HG03460 (cell line): ENCODE results near the gene MLLT1.
A peak's percentile ranks its signal among the peaks of the same experiment; 100 is the strongest.
"Not testable (repeated sequence)": the region's sequence is repeated elsewhere in the genome, so short reads cannot be mapped to it uniquely, and the experiment has no call there.

ENCODE experiments used
- ATAC-seq: cut with Tn5 transposase; IDR thresholded peaks from one replicate; pipeline ENCODE4 v1.9.1; 2021; ENCODE audit not compliant: unreplicated experiment

Gene MLLT1, protein sequence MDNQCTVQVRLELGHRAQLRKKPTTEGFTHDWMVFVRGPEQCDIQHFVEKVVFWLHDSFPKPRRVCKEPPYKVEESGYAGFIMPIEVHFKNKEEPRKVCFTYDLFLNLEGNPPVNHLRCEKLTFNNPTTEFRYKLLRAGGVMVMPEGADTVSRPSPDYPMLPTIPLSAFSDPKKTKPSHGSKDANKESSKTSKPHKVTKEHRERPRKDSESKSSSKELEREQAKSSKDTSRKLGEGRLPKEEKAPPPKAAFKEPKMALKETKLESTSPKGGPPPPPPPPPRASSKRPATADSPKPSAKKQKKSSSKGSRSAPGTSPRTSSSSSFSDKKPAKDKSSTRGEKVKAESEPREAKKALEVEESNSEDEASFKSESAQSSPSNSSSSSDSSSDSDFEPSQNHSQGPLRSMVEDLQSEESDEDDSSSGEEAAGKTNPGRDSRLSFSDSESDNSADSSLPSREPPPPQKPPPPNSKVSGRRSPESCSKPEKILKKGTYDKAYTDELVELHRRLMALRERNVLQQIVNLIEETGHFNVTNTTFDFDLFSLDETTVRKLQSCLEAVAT

DNA sequence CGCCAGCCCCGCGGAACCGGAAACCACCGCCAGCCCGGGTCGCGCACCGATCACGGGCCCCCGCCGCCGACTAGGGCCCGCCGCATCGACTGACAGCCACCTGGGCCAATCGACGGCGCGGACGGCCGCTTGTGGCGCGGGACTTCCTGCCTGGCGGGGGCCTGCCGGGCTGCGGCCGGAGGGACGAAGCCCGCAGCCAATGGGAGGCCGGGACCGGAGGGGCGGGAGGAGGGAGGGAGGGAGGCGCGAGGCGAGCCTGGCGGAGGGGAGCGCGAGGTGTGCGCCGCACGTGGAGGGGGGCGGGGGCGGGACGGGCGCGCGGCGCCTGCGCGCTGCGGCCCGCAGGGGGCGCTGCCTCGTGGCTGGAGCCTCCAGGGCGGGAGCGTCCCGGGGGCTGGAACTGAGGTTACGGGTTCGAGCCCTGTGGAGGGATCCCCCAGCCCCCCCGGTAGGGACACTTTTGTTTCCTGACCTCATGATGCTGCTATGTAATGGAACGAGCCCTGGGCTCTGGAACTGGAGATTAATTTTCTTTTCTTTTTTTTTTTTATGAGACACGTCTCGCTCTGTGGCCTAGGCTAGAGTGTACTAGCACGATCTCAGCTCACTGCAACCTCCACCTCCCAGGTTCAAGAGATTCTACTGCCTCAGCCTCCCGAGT lies at the start of gene MLLT1:
MLLT1 (minus strand) TSS at position 45 of the 661 bp plus-strand sequence. CDS start 191 bp downstream, outside the sequence.
- peak; percentile 94 for ATAC-seq

DNA sequence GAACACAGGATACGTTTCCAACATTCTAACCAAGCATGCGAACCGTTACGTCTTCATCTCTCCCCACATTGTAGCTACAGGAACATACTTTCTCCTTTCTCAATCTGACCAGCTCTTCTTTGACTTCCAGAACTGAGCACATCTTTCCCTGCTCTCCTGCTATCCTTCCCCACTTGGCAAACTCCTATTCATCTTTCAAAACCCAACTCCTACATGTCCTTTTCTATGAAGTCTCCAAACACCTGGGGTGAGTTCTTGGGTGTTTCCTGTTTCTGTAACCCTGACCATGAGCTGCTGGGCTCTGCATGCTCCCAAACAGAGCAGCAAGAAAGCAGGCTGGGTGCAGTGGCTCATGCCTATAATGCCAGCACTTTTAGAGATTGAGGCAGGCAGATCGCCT lies 47.0 kb upstream of the MLLT1 start:
- no peak for ATAC-seq

DNA sequence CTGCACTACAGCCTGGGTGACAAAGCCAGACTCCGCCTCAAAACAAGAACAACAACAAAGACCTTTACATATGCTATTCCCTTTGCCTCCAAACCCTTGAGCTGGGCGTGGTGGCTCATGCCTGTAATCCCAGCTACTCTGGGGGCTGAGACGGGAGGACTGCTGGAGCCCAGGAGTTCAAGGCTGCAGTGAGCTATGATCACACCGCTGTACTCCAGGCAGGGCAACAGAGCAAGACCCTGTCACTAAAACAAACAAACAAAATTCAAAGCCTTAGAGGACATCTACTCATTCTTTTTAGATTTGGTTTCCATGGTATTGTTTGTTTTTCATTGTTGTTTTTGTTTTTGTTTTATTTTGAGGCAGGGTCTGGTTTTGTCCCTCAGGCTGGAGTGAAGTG lies 45.8 kb upstream of the MLLT1 start:
- no peak for ATAC-seq

DNA sequence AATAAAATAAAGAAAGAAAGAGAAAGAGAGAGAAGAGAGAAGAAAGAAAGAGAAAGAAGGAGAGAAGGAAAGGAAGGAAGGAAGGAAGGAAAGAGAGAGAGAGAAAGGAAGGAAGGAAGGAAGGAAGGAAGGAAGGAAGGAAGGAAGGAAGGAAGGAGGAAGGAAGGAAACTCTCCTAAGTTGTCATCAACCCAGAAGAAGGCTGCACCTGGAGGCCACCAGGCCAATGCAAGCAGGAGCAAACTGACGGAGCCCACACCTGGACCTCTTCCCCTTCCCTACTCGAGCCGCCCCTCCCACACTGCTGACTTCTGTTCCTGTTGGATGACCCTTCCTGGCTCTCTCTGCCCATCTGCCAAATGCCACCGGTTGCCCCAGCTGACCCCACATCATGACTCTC lies 45.0 kb upstream of the MLLT1 start:
- no peak for ATAC-seq

DNA sequence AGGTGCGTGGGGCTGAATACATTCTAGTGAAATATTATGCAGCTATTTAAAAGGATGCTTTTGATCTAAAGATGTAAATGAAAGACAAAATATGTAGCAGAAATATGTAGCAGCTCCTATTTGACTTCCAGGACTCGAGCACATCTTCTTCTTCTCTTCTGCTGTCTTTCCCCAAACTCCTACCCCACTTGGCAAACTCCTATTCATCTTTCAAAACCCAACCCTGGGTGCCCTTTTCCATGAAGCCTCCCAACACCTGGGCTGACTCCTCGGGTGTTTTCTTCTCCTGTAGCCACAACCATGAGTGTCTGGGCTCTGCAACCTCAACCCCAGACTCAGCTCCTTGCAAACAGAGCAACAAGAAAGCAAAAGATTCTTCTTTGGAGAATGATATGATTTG lies 42.5 kb upstream of the MLLT1 start:
- ATAC-seq = no peak

DNA sequence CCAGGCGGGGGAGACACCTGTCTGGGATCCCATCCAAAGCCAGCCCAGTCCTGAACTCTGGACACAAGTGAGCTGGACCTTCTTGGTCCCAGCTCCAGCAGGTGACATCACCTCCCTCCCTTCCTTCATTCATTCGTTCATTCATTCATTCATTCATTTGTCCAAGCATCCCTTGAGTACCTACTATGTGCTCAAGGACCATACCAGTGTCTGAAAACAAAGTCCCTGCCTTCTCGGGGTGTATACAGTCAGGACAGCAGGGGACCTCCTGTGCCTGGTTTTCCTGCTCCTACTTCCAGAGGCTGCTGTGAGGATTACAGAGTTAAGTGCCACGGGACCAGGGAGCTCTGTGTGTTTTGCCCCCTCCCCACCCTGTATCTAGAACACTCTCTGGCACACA lies 39.6 kb upstream of the MLLT1 start:
- no peak for ATAC-seq

DNA sequence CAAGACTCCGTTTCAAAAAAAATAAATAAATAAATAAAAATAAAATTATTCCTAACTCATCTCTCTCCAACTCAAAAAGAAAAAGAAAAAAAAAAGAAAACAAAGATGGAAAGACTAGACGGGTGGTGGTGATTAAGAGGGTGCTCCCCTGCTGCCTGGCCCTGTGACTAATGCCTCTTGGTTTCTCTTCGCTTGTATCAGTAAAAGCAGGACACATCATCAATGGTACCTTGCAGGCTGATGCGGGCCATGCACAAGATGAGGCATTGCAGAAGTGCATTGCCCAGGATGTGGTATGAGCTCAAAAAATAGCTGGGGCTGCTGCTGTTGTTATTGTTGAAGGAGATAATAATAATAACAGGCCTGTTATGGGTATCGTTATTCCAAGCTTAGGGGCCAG lies 39.0 kb upstream of the MLLT1 start:
- no peak for ATAC-seq

DNA sequence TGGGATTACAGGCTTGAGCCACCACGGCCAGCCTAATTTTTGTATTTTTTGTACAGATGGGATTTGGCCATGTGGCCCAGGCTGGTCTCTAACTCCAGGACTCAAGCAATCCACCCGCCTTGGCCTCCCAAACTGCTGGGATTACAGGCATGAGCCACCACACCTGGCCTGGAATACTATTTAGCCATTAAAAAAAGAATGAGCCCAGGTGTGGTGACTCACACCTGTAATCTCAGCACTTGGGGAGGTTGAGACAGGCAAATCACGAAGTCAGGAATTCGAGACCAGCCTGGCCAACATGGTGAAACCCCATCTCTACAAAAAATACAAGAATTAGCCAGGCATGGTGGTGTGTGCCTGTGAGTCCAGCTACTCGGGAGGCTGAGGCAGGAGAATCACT lies 35.9 kb upstream of the MLLT1 start:
- not testable (repeated sequence) for ATAC-seq

DNA sequence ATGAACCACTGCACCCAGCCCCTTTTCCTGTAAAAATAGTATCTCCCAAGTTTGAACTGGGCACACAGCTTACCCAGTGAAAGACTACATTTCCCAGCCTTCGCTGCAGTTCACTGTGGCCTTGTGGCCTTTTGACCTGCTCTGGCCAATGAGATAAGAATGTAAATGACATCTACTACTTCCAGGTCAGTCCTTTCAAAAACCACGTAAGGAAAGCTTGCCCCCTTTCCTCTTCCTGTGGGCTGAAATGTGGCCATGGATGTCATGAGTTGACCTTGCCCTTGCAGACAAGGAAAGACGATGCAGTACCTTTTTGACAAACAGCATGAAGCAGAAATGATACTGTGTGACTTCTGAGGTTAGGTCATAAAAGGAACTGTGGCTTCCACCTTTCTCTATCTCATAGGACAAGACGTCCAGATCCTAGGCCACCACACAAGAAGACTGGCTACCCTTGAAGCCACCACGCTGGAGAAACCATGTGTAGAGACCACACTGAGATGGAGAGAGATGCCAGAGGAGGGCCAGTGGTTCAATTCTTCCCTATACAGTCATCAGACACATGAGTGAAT lies 33.7 kb upstream of the MLLT1 start:
- no peak for ATAC-seq

DNA sequence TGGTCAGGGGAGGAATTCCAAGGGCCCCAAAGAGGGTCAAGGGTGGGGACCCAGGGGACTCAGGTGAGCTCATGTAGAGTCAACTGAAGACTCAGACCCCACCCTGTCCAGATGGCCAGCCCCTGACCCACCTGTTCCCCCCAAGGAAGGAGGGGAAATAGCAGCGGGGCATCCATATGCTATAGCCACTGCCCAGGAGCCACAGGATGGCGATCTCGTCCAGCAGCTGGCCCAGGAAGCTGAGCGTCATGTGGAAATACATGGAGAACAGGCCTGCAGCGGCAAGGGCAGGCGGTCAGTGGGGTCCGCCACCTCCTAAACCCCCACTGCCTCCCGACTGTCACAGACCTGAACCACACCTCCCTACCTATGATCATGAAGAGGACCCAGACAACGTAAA lies 32.2 kb upstream of the MLLT1 start:
- no peak for ATAC-seq

DNA sequence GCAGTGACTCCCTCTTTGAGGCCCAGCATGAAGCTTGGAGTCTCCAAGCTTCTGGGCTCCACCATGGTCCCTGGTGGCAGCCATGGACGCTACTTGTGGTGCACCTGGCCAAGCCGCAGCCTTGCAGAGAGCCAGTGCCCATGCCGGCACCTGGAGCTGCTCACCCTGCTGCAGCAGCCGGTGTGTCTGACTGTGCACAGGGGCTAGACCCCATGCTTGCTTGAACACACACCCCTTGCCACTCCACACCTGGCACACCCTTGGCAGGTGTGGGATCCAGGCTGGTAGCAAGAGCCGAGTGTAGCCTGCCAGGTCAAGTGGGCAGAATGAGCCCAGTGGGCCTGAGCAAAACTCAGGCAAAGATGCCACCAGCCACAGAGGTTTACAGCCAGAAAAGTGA lies 18.6 kb upstream of the MLLT1 start:
- ATAC-seq = no peak

DNA sequence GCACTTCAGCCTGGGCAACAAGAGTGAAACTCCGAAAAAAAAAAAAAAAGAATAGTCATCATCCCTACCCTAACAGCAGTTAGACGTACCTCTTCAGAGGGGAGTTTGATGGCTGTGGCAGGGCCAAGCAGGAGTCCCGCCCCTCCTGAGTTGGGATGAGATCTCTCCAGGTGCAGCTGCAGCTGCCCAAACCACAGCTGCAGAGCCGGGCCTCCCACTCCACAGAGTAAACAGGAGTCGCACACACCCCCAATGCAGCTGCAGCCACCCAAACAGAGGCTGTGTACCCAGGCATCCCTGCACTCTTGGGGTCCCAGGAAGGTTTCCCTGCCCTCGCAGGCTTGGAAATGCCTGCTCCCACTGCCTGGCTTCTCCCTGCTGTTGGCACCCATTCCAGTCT lies 17.4 kb upstream of the MLLT1 start:
- ATAC-seq = no peak

DNA sequence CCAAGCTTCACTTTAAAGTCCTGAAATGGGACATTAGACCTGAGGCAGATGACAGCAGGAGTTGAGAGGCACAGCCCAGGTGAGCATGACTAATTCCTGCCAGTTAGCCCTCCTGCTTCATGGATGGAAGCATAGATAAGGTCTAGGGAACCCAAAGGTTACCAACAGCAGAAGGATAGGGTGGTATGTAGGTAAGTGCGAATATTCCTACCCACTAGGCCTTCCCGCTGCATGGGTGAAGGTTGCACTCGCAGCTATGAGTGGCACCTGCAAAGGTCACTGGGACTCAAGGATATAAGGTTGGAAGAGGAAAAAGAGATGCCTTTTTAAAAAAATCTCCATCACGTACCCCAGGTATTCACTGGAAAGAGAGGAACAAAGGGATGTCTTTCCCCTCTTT lies 12.2 kb upstream of the MLLT1 start:
- ATAC-seq = no peak

DNA sequence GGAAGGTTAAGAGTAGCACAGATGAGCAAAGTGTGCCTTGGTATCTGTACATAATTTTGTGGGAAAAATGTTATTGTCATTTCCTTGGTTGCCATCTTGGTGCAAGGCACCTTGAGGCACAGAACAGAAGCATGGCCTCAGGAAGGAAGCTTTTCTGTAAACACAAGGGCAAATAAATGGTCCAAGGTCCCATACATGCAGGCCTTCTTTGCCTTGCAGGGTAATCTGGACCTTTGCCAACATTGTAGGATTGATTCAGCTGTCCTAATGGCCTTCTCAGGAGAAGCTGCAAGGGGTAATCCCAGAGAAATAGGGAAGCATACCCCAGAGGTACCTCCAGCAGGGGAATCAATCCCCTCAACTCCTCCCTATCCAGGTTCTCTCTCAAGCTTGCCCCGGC lies 9.0 kb upstream of the MLLT1 start:
- no peak for ATAC-seq

DNA sequence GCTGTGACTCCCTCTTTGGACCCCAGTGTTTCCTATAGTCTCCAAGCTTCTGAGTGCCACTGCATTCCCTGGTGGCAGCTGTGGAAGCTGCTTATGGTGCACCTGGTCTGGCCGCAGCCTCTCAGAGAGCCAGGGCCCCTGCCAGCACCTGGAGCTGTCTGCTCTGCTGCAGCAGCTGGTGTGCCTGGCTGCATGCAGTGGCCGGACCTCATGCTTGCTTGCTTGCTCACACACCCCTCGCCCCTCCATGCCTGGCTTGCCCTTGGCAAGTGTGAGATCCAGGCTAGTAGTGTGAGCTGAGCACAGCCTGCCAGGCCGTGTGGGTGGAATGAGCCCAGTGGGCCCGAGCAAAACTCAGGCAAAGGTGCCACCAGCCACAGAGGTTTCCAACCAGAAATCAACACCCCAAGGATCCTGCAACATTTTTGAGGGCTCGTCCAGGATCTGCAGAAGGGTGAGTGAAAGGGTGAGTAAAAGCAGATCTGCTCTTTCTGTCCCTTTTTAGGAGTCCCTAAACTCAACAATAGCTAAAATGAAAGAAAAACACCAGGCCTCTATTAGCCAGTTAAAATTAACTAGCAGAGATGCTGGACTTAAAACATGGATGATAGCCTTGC lies 7.6 kb upstream of the MLLT1 start:
- no peak for ATAC-seq

DNA sequence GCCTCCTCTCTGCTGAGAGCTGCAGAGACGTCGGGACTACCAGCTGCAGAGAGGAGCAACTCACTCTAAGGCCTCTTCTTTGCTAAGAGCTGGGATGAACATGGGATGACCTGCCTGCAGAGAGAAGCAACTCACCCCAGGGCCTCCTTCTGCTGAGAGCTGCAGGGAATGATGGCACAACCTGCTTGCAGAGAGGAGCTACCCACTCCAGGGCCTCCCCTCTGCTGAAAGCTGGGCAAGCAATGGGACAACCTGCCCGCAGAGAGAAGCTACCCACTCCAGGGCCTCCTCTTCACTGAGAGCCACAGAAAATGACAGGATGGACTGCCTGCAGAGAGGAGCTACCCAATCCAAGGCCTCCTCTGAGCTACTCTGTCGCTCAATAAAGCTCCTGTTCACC lies 6.9 kb upstream of the MLLT1 start:
- no peak for ATAC-seq

DNA sequence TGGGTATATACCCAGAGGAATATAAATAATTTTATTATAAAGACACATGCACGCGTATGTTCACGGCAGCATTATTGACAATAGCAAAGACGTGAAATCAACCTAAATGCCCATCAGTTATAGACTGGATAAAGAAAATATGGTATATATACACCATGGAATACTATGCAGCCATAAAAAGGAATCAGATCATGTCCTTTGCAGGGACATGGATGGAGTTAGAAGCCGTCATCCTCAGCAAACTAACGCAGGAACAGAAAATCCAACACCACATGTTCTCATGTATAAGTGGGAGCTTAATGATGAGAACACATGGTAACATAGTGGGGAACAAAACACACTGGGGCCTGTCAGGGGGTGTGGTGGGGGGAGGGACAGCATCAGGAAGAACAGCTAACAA lies 2.6 kb upstream of the MLLT1 start:
- not testable (repeated sequence) for ATAC-seq

DNA sequence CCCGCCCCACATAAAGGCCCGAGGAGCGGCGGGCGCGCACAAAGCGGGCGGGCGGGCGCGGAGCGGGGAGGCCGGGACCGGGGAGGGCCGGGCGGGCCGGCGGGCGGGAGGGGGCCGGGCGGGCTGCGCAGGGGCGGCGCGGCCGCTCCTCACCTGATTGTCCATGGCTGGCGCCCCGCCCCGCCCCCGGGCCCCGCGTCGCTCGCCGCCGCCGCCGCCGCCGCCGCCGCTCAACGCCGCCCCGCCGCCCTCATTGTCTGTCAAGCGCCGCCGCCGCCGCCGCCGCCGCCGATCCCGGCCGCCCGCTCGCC lies 200 bp downstream of the MLLT1 start:
- peak; percentile 13 for ATAC-seq

DNA sequence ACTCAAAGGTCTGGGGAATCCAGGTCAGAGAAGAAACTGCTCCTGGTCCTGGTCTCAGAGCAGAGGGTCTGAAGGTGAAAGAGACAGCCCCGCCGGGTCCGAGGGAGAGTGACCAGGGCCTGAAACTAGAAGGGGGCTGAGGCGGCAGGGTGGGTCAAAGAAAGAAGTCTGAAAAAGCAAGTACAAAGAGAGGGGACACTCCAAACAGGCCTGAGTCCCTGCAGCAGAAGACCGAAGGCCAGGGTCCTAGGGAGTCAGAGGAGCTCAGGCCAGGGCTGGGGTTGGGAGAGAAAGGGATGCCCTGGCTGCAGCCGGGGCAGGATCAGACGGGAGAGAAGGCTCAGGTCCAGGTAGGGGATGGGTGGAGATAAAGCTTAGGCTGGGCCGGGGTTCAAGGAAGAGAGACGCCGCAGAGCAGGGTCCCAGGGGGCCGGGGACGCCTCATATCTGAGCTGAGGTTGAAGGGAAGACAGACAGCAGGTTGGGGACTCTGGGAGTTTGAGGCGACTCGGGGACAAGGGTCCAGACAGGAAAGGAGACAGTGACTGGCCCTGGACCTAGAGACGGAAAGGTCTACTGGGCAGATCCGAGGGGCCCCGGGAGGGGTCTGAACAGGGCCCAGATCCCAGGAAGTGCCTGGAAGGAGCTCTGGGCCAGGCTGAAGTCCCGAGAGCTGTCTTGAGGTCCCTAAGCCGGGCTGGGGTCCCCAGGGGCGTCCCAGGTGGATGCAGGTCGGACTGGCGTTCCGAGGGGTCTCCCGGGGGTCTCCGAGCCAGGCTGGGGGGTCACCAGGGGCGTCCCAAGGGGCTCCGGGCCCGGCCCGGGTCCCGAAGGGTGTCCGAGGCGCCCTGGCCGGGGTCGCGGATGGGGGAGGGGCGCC lies 795 bp downstream of the MLLT1 start:
- peak; percentile 7 for ATAC-seq

DNA sequence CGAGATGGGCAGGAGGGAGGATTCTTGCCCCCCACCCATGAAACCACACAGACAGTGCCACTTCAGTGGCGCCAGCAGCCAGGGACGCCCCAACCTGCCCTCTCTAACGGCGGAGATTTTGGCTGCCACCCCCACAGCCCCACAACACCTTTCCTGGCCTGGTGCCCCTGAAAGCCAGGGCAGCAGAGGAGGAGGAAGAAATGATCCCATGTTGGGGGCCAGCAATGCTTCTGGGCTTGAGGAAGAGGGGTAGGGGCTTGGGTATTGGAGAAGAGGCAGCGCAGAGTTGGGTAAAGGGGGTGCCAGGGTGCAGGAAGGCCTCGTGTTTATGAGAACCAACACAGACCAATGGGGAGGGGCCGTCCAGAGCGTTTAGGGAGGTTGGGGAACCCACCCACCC lies 1.7 kb downstream of the MLLT1 start:
- no peak for ATAC-seq

DNA sequence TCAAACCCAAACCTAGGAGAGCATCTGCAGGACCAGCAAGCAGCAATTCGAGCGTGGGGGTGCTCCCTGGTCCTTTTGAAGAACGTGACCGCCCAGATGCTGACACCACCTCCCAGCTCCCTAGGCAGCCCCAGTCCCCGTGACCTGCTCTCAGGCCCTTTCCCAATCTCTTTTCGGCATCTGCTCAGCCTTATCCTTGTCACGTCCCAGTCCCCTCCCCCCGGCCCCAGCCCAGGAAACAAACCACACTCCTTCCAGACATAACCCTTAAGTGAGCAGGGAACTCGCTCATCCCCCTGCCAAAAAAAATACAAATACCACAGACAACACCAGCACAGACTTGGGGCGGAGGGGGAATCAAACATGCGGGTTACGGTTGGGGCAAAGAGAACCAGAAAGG lies 3.3 kb downstream of the MLLT1 start:
- ATAC-seq = no peak
